HG02943 (cell line): ENCODE data around the gene MVD.

Experiments
- ATAC-seq: cut with Tn5 transposase; IDR thresholded peaks from one replicate; pipeline ENCODE4 v1.9.1; 2021; ENCODE audit warnings: mild to moderate bottlenecking, low read depth, moderate library complexity; ENCODE audit not compliant: unreplicated experiment

The MVD gene

DNA sequence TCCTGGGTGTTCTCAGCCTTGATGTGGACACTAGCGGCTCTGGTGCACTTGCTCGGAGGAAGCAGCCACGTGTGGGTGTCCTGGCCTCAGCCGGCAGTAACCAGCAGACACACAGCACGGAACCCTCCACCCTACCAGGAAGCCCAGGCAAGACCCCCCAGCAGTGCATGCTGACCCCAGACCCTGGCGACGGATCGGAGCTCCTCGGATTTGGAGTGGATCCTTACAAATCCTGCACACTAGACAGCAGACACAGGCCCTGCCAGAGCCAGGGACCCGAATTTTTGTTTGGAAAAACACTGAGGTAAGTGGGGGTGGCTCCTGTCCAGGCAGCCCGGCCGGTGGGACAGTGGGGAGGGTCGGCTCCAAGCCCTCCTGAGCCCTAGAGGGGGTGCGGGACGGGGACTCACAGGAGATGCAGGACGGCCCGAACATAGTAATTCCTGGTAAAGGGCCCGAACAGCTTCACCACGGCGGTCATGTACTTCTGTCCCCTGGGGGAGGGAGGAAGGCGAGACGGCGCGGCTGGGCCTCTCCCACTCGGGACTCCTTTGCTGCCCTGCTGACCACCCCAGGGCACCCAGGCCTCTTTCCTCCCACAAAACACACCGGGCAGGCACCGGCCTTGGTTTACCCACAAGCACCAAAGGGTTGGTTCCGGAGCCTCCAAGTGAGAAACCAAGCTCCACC is 16.4 kb downstream of the MVD start:
- ATAC-seq = no peak

DNA sequence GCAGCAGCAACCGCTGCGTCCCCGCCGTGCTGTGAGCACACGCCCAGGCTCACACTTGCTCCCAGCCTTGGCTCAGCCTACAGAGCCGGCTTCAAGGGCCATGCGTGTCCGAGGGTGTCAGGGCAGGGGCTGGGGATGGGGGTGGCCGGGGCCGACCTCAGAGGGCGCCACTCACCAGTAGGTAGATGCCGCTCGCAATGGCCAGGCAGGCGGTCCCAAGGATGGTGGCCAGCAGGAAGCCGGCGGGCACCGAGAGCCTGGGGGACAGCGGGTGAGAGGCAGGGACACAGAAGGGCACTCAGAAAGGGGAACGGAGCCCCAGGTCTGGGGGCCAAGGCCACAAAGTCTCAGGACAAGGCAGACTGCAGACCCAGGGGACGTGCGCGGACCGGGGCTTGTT is 16.9 kb downstream of the MVD start:
- ATAC-seq = no peak

DNA sequence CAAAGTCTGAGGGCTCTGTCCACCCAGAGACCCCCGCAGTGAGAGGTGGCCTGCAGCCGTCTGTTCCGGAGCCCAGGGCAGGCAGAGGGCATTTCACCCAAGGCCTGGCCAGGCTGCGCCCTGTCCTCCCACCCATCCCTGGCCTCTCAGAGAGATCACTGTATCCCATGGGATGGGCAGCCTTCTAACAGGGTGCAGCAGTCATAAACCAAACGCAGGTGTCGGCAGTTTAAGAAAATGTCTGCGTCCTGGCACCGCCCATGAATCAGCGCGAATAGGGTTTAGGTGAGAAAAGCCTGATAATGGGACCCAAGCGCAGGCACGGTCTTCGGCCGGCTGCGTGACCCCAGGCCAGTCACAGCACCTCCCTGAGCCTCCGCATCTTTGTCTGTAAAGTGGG is 17.4 kb downstream of the MVD start:
- ATAC-seq = no peak

DNA sequence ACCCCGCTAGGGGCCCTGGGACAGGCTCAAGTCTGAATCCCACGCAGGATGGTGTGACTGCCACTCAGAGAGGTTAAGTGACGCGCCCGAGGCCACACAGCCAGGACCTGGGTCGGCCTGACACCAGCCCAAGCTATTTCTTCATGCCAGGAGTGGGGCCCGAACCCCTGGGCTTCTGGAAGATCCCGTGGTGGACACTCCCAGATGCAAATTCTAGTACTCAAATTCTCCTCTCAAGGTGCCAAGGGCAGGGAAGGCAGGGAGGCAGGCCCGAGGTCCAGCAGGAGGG is 19.3 kb downstream of the MVD start:
- no peak for ATAC-seq

DNA sequence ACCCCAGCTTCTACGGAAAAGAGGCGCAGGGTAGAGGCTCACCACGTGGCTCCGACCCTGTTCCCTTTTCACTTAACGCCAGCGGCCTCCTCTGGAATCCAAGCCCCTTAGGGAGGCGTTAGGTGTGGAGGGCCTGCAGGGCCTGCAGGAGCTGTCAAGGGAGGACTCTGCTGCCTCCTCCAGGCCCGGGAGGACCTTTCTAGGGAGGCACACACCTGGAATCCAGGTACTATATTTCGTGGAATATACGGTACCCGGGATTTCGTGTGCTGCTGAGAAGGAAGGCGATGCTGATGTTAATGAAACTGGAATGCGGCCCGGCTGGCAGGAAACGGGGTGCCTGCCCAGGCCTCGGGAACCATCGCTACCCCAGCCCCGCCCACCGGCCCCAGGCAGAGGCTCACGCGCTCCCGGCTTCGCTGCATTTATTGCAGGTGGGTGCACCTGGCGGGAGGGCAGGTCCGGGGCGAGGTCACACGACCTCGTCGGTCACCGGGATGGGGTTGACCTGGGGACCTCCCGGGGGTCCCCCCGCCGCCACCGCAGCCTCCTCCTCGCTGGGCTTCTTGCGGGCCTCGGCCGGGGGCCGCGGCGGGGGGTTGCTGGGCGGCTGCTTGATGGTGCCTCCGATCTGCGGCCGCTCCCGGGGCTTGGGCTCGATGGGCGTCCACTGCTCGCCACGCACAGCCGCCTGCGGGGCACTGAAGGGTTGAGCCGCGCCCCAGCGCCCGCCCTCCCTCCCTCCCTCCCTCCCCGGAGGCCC is 19.8 kb downstream of the MVD start:
- ATAC-seq = no peak

DNA sequence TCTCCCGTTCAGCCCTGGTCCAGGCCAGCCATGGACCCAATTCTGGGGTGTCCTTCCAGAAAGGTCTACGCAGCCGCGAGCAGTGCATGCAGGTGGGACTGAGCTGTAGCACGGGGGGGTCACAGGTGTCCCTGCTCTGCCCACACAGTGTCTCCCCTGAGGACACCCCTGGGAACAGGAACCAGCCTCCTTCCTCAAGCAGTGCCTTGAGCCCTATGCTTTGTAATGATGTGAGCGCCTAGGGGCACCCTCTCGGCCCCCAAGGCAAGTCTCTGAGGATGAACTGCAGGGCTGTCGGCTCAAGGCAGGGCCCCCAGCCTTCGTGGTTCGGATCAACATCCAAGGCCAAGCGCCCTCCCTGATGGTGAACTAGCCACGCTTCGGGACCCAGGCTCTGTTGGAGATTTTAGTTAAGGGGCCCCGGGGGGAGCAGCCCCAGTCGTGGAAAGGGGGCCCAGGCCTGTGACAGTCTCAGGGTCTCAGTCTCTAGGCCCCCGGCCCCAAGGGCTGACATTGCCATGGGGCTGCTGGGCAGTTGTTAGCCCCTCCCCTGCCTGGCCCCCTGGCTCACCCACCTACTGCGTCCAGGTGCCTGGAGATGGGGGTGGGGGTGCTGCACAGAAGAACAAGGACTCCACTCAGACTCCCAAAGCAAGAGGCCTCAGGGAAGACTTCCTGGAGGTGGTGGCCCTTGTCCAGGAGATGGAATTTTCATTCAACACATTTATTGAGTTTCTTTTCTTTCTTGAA is 22.2 kb downstream of the MVD start:
- no peak for ATAC-seq

DNA sequence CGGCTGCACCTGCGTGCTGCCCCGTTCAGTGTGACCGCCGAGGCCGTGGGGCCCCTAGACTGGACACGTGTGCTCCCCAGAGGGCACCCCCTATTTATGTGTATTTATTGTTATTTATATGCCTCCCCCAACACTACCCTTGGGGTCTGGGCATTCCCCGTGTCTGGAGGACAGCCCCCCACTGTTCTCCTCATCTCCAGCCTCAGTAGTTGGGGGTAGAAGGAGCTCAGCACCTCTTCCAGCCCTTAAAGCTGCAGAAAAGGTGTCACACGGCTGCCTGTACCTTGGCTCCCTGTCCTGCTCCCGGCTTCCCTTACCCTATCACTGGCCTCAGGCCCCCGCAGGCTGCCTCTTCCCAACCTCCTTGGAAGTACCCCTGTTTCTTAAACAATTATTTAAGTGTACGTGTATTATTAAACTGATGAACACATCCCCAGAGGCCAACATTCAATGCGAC is 22.8 kb downstream of the MVD start:
- ATAC-seq = no peak

DNA sequence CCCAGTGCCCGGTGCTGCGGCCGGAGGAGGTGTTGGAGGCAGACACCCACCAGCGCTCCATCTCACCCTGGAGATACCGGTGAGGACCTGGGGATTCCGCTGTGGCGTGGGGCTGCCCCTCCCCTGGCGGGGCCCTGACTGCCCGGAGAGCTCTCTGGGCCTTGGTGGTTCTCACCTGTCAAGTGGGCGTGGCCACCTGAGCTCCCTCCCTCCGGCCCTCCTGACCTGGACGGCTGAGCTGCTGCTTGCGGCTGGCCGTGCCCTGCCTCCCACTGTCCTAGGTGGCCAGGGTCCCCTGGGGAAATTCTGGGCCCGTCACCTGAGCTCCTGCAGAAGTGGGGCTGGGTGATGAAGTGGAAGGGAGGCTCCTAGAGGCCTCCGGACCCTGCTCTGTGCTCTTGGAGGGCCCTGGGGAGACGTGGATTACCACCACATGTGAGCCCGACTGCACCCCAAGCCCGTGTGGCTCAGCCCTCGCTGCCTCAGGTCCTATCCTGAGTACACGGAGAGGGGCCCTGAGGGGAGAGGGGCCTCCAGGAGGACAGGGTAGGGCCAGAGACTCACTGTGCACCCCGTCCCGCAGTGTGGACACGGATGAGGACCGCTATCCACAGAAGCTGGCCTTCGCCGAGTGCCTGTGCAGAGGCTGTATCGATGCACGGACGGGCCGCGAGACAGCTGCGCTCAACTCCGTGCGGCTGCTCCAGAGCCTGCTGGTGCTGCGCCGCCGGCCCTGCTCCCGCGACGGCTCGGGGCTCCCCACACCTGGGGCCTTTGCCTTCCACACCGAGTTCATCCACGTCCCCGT is 23.5 kb downstream of the MVD start:
- no peak for ATAC-seq

DNA sequence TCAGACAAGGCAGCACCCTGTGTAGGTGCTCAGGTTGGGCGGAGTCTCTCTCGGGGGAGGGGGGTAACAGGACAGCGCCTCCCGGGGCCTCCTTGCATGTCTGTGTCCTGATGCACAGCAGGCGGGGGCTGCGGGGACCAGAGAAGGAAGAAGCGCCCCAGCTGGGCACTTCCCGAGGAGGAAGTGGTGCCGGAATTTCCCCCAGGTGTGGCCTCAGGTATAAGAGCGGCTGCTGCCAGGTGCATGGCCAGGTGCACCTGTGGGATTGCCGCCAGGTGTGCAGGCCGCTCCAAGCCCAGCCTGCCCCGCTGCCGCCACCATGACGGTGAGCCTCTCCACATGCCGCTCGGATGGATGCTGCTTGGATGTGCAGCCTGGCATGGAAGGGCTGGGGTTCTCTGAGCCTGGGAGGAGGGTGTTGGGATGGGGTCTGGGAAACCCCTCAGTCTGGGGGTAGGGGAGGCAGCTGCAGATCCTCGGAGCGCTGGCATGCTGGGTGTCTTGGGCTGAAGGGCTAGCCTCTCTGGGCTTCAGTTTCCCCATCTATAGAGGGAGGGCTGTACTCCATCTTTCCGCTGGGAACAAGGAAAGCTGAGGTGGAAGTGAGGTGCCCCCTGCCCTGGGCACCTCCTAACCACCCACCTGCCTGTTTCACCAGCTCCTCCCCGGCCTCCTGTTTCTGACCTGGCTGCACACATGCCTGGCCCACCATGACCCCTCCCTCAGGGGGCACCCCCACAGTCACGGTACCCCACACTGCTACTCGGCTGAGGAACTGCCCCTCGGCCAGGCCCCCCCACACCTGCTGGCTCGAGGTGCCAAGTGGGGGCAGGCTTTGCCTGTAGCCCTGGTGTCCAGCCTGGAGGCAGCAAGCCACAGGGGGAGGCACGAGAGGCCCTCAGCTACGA is 24.3 kb downstream of the MVD start, which contains the start of gene IL17C:
Gene IL17C, plus strand, starts transcription at position 250 of the 908 bp plus-strand sequence. Its CDS starts 70 bp downstream, at position 320.
- no peak for ATAC-seq

DNA sequence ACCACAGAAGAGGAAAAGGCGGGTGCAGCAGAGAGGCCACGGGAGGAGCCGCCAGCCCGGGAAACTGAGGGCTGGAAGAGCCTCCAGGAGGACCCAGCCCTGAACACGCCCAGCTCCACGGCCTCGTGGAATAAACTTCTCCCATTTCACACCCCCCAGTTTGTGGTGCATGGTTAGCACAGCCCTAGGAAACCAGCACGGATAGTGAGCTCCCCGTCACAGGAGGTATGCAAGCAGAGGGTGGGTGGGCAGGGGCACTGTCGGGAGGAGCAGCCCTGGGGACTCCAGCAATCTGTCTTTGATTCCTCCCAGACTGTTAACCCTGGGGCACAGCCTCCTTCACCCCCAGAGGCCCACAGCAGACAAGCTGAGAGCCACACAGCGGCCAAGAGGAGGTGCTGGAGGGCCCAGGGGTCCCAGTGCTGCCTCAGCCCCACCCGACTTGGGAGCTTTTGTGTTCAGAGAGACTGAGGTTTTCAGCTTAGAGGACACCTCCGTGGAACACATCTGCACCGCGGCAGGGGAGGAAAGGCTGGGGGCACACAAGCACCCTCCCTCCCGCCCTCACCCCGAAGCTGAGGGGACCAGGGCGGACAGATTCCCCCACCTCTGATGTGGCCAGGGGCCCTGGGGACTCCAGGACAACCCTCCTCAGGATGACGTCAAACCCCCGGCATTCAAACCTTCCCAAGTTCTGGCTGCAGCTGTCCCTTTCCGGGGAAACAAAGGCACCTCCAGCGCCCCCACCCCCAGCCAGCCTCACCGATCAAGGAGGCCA is 26.2 kb downstream of the MVD start:
- ATAC-seq = no peak

DNA sequence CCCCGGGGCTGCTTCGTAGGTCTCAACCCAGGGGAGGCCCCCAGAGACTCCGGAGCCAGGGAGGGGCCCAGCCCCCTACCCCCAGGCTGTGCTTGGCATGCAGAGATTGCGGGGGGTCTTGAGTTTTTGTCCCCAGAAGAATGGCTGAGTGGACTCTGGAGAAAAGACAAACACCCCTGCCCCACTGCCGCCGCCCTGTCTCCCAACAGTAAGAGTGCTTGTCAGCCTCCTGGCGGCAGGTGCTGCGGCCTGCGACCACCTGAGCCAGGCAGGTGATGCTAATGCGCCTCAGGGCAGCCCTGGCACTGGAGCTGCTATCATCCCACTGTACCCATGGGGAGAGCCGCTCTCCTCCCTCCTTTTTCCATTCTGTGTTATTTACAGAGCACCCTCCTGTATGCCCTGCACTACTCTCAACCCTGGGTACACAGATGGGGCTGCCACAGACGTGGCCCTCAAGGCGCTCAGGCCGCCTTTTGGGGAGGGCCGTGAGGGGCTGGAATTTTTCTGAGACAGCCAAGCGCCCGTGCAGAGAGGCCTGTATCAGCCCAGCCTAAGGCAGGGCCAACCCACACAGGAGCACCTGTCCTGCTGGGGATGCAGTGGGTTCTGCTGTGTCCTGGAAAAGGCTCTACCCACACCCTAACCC is 27.1 kb downstream of the MVD start:
- no peak for ATAC-seq

DNA sequence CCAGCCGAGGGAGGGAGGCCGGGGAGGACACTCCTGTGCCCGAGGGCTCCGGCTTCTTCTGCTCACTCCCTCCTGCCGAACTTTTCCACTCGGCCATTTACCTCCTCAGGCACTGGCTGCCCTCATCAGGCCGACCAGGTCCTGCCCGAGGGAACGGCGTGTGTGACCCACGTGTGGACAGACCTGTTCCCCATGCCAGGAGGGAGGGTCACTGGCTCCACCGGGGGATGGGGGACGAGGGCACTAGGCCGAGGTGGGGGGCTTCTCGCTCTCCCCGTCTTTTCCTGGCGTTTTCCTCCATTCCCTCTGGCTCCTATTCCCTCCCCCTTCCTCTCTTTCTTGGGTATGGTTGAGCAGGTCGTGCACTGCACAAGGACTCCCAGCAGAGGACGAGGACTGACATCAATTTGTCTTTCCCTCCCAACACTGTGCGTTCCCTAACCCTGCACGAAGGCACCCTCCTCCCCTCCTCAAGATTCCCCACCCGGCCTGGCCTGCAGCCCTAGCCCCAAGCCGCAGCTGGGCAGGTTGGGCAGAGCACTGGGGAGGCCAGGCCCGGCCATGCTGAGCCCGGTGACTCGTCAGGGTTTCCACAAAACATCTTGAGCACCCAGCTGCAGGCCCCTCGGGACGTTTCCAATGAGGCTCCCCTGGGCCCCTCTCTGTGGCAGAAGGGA is 27.8 kb downstream of the MVD start:
- no peak for ATAC-seq

DNA sequence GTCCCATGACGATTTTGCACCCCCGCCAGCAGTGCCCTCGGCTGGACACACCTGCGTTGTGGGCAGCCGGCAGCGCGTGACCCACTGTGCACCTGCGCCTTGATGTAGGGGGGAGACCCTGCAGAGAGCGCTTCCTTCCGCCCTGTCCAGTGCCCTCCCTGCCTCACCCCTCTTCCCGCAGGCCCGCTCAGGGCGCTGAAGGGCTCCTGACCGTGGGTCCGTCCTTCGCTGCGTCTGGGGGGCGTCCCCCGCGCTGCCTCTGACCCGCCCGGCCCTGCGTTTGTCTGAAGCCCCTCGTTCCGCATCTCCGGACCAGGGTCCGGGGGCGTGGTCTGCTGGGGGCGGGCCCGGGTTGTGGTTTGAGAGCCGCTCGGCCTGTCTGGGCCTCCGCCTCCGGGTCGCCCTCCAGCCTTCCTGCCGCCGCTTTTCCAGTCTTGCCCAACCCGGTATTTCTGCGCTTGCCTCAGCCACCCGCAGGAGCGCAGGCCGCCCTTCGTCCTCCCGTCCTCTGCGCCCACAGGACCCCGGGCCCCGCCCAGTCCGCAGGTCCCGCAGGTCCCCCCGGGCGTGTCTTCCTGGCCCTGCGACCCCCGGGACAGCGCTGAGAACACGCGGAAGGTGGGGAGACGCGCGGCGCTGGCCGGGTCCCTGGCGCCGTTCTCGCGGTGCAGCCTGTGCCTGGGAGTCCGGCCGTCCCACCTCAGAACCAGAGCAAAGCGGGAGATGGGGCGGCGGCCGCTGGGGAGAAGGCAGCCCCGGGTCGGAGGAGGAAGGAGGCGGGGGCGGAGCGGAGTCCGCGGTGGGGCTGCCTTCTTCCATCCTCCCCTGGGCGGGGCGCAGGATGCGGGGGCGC is 28.5 kb downstream of the MVD start:
- no peak for ATAC-seq

DNA sequence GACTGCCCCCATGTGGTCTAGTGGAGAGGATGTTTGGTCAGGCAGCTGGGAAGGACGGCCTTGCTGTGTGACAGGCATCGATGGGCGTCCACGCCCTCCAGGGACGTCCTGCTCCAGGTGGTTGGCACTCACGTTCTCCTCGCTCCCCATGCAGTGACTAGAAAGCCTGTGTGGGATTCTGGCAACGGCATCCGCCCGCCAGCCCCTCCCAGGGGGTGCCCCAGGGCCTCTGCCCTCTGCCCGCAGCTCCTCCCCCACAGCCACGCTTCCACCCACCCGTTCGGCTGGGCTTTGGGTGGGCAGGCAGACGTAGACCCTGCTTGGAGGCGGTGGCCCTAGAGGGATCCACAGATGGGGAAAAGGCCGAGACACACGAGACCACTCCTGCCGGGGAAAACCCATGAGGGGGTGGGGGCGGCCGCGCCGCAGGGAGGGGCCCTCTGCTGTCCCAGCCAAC is 29.2 kb downstream of the MVD start:
- no peak for ATAC-seq

DNA sequence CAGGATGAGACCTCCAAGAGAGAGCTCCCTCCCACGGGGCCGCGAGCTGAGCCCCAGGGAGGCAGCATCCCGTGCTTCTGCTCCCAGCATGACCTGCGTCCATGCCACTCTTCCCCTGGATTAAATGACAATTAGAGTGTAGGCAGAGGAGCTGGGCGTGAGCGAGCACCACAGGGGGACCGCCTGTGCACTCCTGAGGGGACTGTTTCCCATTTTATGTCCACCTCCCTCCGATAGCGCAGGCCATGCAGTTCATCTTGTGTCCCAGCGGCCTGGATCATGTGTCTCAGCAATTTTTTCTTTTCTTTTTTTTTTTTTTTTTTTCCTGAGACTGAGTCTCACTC is 30.3 kb downstream of the MVD start:
- ATAC-seq = no peak

DNA sequence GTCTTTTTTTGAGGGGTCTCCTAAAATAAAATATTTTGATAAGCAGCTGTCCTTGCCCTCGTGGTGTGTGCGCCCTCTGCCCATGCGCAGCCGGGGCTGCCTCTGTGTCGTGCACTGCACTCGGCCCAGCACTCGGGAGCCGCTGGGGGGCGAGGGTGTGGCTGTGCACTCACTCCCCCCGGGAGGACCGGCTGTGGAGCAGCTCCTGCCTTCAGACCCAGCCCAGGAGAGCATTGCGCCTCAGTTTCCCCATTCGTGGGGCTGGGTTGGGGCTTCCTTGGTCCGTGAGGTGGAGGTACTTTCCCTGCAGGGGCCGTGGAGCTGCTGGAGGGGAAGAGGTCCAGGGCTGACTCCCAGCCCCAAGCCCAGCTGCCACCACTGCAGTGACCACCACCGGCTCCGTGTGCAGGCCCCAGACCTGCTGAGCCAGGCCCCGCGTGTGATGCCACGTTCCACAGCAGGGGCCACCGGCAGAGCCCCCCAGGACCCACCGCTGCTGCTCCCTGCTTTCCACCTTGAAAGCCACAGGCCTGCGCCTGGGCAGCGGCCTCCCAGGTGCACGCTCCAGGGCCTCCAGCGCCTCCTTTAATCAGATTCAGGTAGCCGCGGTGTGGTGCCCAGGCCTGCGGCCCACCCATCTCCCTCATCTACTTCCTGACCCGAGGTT is 30.8 kb downstream of the MVD start:
- no peak for ATAC-seq
